WTC11 (cell line): ENCODE measurements around the gene CYB561D1. TPM values are rescaled to one million over a fixed set of nuclear protein-coding genes. Genes with fewer than 3 reads are reported as not detected.

Experiments
- ATAC-seq: fragments of 200-7000 bp; cut with Tn5 transposase; 2 replicates; pipeline ENCODE4 v1.10.0; 2021; ENCODE audit warnings: mild to moderate bottlenecking, moderate library complexity
- CTCF ChIA-PET: fragments of 300-600 bp; sonication (Branson Sonifier 250); formaldehyde crosslinking; loops from one replicate; lab custom pipeline; 2021; ENCODE audit warnings: antibody characterized with exemption; lab: Charles Lee
- POLR2A ChIA-PET: fragments of 350-600 bp; sonication (Branson Sonifier 250); formaldehyde crosslinking; loops from one replicate; lab custom pipeline; 2021; ENCODE audit warnings: antibody characterized with exemption; lab: Charles Lee
- DNase-seq: peaks from one replicate; pipeline ENCODE4 v3.0.0; 2021; ENCODE audit warnings: low spot score
- H3K27ac Mint-ChIP-seq: 2 replicates; pipeline ENCODE4 v1.8.0; 2021; ENCODE audit warnings: mixed read lengths
- H3K27me3 Mint-ChIP-seq: 2 replicates; pipeline ENCODE4 v1.8.0; 2021; ENCODE audit warnings: low read depth, mild to moderate bottlenecking, moderate library complexity, mixed read lengths
- H3K36me3 Mint-ChIP-seq: 2 replicates; pipeline ENCODE4 v1.8.0; 2021; ENCODE audit warnings: mixed read lengths
- H3K4me1 Mint-ChIP-seq: 2 replicates; pipeline ENCODE4 v1.8.0; 2022; ENCODE audit warnings: mixed read lengths
- H3K4me3 Mint-ChIP-seq: 2 replicates; pipeline ENCODE4 v1.8.0; 2021; ENCODE audit warnings: mild to moderate bottlenecking, moderate library complexity, mixed read lengths
- H3K9me3 Mint-ChIP-seq: 2 replicates; pipeline ENCODE4 v1.8.0; 2021; ENCODE audit warnings: mixed read lengths
- CREB1 ChIP-seq: sonication (generic); formaldehyde crosslinking; IDR thresholded peaks from 2 replicates; pipeline ENCODE4 v1.8.0; 2023; ENCODE audit warnings: mild to moderate bottlenecking, missing genetic modification reagents
- NFE2L1 ChIP-seq: sonication (generic); formaldehyde crosslinking; IDR thresholded peaks from 2 replicates; pipeline ENCODE4 v1.8.1; 2023; ENCODE audit warnings: missing genetic modification reagents
- SMAD3 ChIP-seq: sonication (generic); formaldehyde crosslinking; IDR thresholded peaks from 2 replicates; pipeline ENCODE4 v1.8.0; 2022; ENCODE audit warnings: missing genetic modification reagents, mild to moderate bottlenecking, borderline replicate concordance
- SMAD4 ChIP-seq: sonication (generic); formaldehyde crosslinking; IDR thresholded peaks from 2 replicates; pipeline ENCODE4 v1.8.0; 2022; ENCODE audit warnings: mild to moderate bottlenecking, missing genetic modification reagents
- TP53 ChIP-seq: sonication (generic); formaldehyde crosslinking; IDR thresholded peaks from 2 replicates; pipeline ENCODE4 v1.8.1; 2023; ENCODE audit warnings: mild to moderate bottlenecking, missing genetic modification reagents
- ZNF263 ChIP-seq: sonication (generic); formaldehyde crosslinking; IDR thresholded peaks from 2 replicates; pipeline ENCODE4 v1.8.1; 2022; ENCODE audit warnings: low read depth, mild to moderate bottlenecking, moderate library complexity, missing genetic modification reagents
- ZNF317 ChIP-seq: sonication (generic); formaldehyde crosslinking; IDR thresholded peaks from 2 replicates; pipeline ENCODE4 v1.8.1; 2023; ENCODE audit warnings: low read depth, mild to moderate bottlenecking, moderate library complexity, missing genetic modification reagents, borderline replicate concordance
- total RNA-seq: library from RNA; stranded (reverse); gene quantifications from 3 replicates; pipeline ENCODE4 v1.2.3, GENCODE V29; 2021
- TF ChIP-seq, protein P1 (sequence below): sonication (generic); formaldehyde crosslinking; IDR thresholded peaks from 2 replicates; pipeline ENCODE4 v1.8.0; 2023; ENCODE audit warnings: mild to moderate bottlenecking, missing genetic modification reagents
- TF ChIP-seq, protein P2 (sequence below): fragments of 250-450 bp; sonication (Bioruptor Pico); IDR thresholded peaks from 2 replicates; pipeline ENCODE4 v1.9.0; 2021; ENCODE audit warnings: mild to moderate bottlenecking
- TF ChIP-seq, protein P3 (sequence below): sonication (generic); formaldehyde crosslinking; IDR thresholded peaks from 2 replicates; pipeline ENCODE4 v1.8.1; 2023; ENCODE audit warnings: mild to moderate bottlenecking, missing genetic modification reagents
- TF ChIP-seq, protein P4 (sequence below): fragments of 250-450 bp; sonication (Bioruptor Pico); IDR thresholded peaks from 2 replicates; pipeline ENCODE4 v1.8.0; 2021; ENCODE audit warnings: mild to moderate bottlenecking
- TF ChIP-seq, protein P5 (sequence below): sonication (generic); formaldehyde crosslinking; IDR thresholded peaks from 2 replicates; pipeline ENCODE4 v1.8.0; 2022; ENCODE audit warnings: missing genetic modification reagents
- TF ChIP-seq, protein P6 (sequence below): sonication (generic); formaldehyde crosslinking; IDR thresholded peaks from 2 replicates; pipeline ENCODE4 v1.8.0; 2022; ENCODE audit warnings: mild to moderate bottlenecking, missing genetic modification reagents
- TF ChIP-seq, protein P7 (sequence below): sonication (generic); formaldehyde crosslinking; IDR thresholded peaks from 2 replicates; pipeline ENCODE4 v1.8.1; 2023; ENCODE audit warnings: mild to moderate bottlenecking, moderate library complexity, missing genetic modification reagents
- TF ChIP-seq, protein P8 (sequence below): sonication (generic); formaldehyde crosslinking; IDR thresholded peaks from 2 replicates; pipeline ENCODE4 v1.8.0; 2023; ENCODE audit warnings: missing genetic modification reagents

CYB561D1 gene
- total RNA-seq, 1 experiment from 2014 or later: 6.7 TPM

DNA sequence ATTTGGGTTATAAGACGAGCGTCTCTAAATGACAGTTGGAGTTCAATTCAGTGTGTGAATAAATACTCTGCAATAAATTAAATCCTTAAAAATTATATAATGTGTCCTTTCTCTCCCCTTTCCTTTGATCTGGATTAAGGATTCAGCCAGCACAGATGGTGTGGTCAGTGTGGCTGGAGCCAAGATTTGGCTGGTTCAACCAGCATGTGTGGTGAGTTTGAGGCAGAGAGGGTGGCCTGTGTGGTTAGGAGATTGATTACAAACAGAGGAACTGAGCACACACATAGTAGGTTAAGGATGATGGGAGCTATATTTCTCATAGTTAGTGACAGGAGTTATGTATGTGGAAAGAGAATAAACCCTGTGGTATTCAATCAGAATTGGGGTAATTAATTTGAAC is 29.8 kb downstream of the CYB561D1 start (continued):
- TF ChIP-seq, protein P1, sequence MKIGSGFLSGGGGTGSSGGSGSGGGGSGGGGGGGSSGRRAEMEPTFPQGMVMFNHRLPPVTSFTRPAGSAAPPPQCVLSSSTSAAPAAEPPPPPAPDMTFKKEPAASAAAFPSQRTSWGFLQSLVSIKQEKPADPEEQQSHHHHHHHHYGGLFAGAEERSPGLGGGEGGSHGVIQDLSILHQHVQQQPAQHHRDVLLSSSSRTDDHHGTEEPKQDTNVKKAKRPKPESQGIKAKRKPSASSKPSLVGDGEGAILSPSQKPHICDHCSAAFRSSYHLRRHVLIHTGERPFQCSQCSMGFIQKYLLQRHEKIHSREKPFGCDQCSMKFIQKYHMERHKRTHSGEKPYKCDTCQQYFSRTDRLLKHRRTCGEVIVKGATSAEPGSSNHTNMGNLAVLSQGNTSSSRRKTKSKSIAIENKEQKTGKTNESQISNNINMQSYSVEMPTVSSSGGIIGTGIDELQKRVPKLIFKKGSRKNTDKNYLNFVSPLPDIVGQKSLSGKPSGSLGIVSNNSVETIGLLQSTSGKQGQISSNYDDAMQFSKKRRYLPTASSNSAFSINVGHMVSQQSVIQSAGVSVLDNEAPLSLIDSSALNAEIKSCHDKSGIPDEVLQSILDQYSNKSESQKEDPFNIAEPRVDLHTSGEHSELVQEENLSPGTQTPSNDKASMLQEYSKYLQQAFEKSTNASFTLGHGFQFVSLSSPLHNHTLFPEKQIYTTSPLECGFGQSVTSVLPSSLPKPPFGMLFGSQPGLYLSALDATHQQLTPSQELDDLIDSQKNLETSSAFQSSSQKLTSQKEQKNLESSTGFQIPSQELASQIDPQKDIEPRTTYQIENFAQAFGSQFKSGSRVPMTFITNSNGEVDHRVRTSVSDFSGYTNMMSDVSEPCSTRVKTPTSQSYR (CRISPR knock-in tag): no peak
- no peak for TF ChIP-seq ZNF317 (CRISPR knock-in tag)

DNA sequence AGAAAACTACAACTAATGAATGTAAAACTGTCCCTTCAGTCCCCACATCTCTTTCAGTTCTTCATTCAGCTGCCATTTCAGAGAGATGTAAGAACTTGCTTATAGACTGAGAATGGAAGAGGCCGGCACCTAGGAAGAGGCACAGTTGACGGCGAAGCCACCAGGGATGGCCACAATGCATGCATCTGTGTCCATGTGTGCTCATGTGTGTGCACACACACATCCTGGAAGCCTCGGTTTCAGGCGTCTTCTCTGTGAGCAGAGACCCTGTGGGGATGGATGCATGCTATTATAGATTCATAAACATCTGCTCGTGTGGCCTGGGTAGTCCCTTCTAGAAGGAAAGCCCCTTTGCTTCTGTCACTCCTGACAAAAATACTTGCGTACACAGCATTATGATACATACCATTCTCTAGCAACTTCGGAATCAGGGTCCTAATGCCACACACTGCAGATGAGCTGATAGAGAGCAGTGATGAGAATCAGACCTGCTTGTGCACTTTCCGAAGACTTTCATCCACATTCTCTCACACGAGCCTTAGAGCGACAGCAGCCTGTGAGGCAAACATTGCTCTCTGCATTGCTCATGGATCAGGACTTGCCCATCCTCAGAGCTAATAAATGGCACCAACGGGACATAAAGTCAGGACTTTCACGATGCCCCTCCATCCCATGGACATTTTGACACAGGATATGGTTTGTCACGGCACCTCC is 33.4 kb downstream of the CYB561D1 start:
- ChIA-PET CTCF (interaction anchor here (1.4 to 16.4 kb wide), 2 partner anchors 33 to 103 kb away, joined by 3 to 740 read pairs; partner anchors contain the start of gene CYB561D1), POLR2A (no interaction called here)
- Mint-ChIP-seq H3K4me3 (no peak overlapping the region), H3K27ac (no peak overlapping the region), H3K4me1 (peaks cover 6% of the 10 kb centered on the region), H3K36me3 (no peaks in the 10 kb centered on the region), H3K27me3 (peaks cover 13% of the 10 kb centered on the region), H3K9me3 (peaks cover 7% of the 10 kb centered on the region)
- DNase-seq (no peak), ATAC-seq (no peak)
- TF ChIP-seq ZNF317 (CRISPR knock-in tag): no peak
- no peak for TF ChIP-seq CREB1 (CRISPR knock-in tag)
- TF ChIP-seq, protein P2, sequence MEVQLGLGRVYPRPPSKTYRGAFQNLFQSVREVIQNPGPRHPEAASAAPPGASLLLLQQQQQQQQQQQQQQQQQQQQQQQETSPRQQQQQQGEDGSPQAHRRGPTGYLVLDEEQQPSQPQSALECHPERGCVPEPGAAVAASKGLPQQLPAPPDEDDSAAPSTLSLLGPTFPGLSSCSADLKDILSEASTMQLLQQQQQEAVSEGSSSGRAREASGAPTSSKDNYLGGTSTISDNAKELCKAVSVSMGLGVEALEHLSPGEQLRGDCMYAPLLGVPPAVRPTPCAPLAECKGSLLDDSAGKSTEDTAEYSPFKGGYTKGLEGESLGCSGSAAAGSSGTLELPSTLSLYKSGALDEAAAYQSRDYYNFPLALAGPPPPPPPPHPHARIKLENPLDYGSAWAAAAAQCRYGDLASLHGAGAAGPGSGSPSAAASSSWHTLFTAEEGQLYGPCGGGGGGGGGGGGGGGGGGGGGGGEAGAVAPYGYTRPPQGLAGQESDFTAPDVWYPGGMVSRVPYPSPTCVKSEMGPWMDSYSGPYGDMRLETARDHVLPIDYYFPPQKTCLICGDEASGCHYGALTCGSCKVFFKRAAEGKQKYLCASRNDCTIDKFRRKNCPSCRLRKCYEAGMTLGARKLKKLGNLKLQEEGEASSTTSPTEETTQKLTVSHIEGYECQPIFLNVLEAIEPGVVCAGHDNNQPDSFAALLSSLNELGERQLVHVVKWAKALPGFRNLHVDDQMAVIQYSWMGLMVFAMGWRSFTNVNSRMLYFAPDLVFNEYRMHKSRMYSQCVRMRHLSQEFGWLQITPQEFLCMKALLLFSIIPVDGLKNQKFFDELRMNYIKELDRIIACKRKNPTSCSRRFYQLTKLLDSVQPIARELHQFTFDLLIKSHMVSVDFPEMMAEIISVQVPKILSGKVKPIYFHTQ: no peak
- TF ChIP-seq, protein P3, sequence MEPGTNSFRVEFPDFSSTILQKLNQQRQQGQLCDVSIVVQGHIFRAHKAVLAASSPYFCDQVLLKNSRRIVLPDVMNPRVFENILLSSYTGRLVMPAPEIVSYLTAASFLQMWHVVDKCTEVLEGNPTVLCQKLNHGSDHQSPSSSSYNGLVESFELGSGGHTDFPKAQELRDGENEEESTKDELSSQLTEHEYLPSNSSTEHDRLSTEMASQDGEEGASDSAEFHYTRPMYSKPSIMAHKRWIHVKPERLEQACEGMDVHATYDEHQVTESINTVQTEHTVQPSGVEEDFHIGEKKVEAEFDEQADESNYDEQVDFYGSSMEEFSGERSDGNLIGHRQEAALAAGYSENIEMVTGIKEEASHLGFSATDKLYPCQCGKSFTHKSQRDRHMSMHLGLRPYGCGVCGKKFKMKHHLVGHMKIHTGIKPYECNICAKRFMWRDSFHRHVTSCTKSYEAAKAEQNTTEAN: no peak
- no peak for TF ChIP-seq NFE2L1 (CRISPR knock-in tag)
- TF ChIP-seq, protein P4, sequence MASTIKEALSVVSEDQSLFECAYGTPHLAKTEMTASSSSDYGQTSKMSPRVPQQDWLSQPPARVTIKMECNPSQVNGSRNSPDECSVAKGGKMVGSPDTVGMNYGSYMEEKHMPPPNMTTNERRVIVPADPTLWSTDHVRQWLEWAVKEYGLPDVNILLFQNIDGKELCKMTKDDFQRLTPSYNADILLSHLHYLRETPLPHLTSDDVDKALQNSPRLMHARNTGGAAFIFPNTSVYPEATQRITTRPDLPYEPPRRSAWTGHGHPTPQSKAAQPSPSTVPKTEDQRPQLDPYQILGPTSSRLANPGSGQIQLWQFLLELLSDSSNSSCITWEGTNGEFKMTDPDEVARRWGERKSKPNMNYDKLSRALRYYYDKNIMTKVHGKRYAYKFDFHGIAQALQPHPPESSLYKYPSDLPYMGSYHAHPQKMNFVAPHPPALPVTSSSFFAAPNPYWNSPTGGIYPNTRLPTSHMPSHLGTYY (CRISPR knock-in tag): no peak
- TF ChIP-seq, protein P5, sequence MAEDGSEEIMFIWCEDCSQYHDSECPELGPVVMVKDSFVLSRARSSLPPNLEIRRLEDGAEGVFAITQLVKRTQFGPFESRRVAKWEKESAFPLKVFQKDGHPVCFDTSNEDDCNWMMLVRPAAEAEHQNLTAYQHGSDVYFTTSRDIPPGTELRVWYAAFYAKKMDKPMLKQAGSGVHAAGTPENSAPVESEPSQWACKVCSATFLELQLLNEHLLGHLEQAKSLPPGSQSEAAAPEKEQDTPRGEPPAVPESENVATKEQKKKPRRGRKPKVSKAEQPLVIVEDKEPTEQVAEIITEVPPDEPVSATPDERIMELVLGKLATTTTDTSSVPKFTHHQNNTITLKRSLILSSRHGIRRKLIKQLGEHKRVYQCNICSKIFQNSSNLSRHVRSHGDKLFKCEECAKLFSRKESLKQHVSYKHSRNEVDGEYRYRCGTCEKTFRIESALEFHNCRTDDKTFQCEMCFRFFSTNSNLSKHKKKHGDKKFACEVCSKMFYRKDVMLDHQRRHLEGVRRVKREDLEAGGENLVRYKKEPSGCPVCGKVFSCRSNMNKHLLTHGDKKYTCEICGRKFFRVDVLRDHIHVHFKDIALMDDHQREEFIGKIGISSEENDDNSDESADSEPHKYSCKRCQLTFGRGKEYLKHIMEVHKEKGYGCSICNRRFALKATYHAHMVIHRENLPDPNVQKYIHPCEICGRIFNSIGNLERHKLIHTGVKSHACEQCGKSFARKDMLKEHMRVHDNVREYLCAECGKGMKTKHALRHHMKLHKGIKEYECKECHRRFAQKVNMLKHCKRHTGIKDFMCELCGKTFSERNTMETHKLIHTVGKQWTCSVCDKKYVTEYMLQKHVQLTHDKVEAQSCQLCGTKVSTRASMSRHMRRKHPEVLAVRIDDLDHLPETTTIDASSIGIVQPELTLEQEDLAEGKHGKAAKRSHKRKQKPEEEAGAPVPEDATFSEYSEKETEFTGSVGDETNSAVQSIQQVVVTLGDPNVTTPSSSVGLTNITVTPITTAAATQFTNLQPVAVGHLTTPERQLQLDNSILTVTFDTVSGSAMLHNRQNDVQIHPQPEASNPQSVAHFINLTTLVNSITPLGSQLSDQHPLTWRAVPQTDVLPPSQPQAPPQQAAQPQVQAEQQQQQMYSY (CRISPR knock-in tag): no peak
- TF ChIP-seq, protein P6, sequence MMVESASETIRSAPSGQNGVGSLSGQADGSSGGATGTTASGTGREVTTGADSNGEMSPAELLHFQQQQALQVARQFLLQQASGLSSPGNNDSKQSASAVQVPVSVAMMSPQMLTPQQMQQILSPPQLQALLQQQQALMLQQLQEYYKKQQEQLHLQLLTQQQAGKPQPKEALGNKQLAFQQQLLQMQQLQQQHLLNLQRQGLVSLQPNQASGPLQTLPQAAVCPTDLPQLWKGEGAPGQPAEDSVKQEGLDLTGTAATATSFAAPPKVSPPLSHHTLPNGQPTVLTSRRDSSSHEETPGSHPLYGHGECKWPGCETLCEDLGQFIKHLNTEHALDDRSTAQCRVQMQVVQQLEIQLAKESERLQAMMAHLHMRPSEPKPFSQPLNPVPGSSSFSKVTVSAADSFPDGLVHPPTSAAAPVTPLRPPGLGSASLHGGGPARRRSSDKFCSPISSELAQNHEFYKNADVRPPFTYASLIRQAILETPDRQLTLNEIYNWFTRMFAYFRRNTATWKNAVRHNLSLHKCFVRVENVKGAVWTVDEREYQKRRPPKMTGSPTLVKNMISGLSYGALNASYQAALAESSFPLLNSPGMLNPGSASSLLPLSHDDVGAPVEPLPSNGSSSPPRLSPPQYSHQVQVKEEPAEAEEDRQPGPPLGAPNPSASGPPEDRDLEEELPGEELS (CRISPR knock-in tag): no peak
- TF ChIP-seq SMAD4 (CRISPR knock-in tag): no peak
- TF ChIP-seq SMAD3: no peak
- TF ChIP-seq, protein P7, sequence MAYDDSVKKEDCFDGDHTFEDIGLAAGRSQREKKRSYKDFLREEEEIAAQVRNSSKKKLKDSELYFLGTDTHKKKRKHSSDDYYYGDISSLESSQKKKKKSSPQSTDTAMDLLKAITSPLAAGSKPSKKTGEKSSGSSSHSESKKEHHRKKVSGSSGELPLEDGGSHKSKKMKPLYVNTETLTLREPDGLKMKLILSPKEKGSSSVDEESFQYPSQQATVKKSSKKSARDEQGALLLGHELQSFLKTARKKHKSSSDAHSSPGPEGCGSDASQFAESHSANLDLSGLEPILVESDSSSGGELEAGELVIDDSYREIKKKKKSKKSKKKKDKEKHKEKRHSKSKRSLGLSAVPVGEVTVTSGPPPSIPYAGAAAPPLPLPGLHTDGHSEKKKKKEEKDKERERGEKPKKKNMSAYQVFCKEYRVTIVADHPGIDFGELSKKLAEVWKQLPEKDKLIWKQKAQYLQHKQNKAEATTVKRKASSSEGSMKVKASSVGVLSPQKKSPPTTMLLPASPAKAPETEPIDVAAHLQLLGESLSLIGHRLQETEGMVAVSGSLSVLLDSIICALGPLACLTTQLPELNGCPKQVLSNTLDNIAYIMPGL: no peak
- TF ChIP-seq ZNF263: no peak
- TF ChIP-seq TP53 (CRISPR knock-in tag): no peak
- TF ChIP-seq, protein P8, sequence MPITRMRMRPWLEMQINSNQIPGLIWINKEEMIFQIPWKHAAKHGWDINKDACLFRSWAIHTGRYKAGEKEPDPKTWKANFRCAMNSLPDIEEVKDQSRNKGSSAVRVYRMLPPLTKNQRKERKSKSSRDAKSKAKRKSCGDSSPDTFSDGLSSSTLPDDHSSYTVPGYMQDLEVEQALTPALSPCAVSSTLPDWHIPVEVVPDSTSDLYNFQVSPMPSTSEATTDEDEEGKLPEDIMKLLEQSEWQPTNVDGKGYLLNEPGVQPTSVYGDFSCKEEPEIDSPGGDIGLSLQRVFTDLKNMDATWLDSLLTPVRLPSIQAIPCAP (CRISPR knock-in tag): no peak
